ENCODE results near the gene KLHL29. TPM values are rescaled to one million over a fixed set of nuclear protein-coding genes. Genes with fewer than 3 reads are reported as not detected.

The KLHL29 gene
- total RNA-seq, 1 experiment from 2014 or later = 2.6 TPM

GRCh38 chr2:23492921-23493320, 107.9 kb downstream of the KLHL29 start:
- BruUV-seq (replicated peaks) = no TSS peak
- Histone ChIP-seq H3K4me1 (ENCODE audit: insufficient read depth, low read length) (no peaks in the 10 kb centered on the region), H3K9me2 (replicated peaks; ENCODE audit: low read length) (no peaks in the 10 kb centered on the region), H3K4me3 (ENCODE audit: low read length) (no peak overlapping the region), H3K27ac (ENCODE audit: low read length) (no peak overlapping the region), H3F3A (ENCODE audit: low read length, unreplicated experiment) (no peaks in the 10 kb centered on the region), H2AFZ (ENCODE audit: low read length) (no peak overlapping the region), H3K36me3 (ENCODE audit: low read depth, low read length) (no peaks in the 10 kb centered on the region), H3K4me2 (ENCODE audit: low read length) (no peak overlapping the region), H3K27me3 (ENCODE audit: low read length) (no peaks in the 10 kb centered on the region), H3K9me3 (ENCODE audit: low read length) (no peaks in the 10 kb centered on the region), H3K79me2 (ENCODE audit: low read length) (no peaks in the 10 kb centered on the region), H3K9ac (ENCODE audit: low read length) (no peak overlapping the region), H4K20me1 (ENCODE audit: low read length) (no peaks in the 10 kb centered on the region)
- DNase-seq (no peak), ATAC-seq (no peak)
- POLR2A ChIA-PET (ENCODE audit: unreplicated experiment) = no interaction called here
- CTCF ChIA-PET = no interaction called here
- TF ChIP-seq CTCF (conservative IDR thresholded peaks at IDR 0.05; ENCODE audit: low read depth, low read length) (no peak), EZH2 (IDR thresholded peaks at IDR 0.05; ENCODE audit: low read length, unreplicated experiment) (no peak), EZH2phosphoT487 (IDR thresholded peaks at IDR 0.05; ENCODE audit: borderline replicate concordance, low read length) (no peak)
- intact Hi-C loops (cut with micrococcal nuclease) = no loop called here

GRCh38 chr2:23493846-23494245, 108.9 kb downstream of the KLHL29 start:
- H3F3A ChIP-seq (ENCODE audit: low read length, unreplicated experiment) = no peaks in the 10 kb centered on the region
- no peak overlapping the region for H3K4me2 ChIP-seq (ENCODE audit: low read length)
- H2AFZ ChIP-seq (ENCODE audit: low read length) = no peak overlapping the region
- no peaks in the 10 kb centered on the region for H3K79me2 ChIP-seq (ENCODE audit: low read length)
- CTCF ChIA-PET = no interaction called here
- ATAC-seq = no peak
- POLR2A ChIA-PET (ENCODE audit: unreplicated experiment) = no interaction called here
- BruUV-seq (replicated peaks) = no TSS peak
- DNase-seq = no peak
- H3K27ac ChIP-seq (ENCODE audit: low read length) = no peak overlapping the region
- intact Hi-C loops (cut with micrococcal nuclease) = no loop called here
- TF ChIP-seq CTCF (conservative IDR thresholded peaks at IDR 0.05; ENCODE audit: low read depth, low read length) = no peak
- no peak for TF ChIP-seq EZH2phosphoT487 (IDR thresholded peaks at IDR 0.05; ENCODE audit: borderline replicate concordance, low read length)
- TF ChIP-seq EZH2 (IDR thresholded peaks at IDR 0.05; ENCODE audit: low read length, unreplicated experiment) = no peak
- H3K4me1 ChIP-seq (ENCODE audit: insufficient read depth, low read length) = no peaks in the 10 kb centered on the region
- H3K27me3 ChIP-seq (ENCODE audit: low read length) = no peaks in the 10 kb centered on the region
- H3K4me3 ChIP-seq (ENCODE audit: low read length) = no peak overlapping the region
- no peak overlapping the region for H3K9ac ChIP-seq (ENCODE audit: low read length)
- no peaks in the 10 kb centered on the region for H3K9me3 ChIP-seq (ENCODE audit: low read length)
- H4K20me1 ChIP-seq (ENCODE audit: low read length) = no peaks in the 10 kb centered on the region
- no peaks in the 10 kb centered on the region for H3K9me2 ChIP-seq (replicated peaks; ENCODE audit: low read length)
- H3K36me3 ChIP-seq (ENCODE audit: low read depth, low read length) = no peaks in the 10 kb centered on the region

GRCh38 chr2:23494286-23494685, 109.3 kb downstream of the KLHL29 start:
- ATAC-seq = no peak
- Histone ChIP-seq H3K4me2 (ENCODE audit: low read length) (no peak overlapping the region), H3K36me3 (ENCODE audit: low read depth, low read length) (no peaks in the 10 kb centered on the region), H3K4me3 (ENCODE audit: low read length) (no peak overlapping the region), H3K27me3 (ENCODE audit: low read length) (no peaks in the 10 kb centered on the region), H3K9me2 (replicated peaks; ENCODE audit: low read length) (no peaks in the 10 kb centered on the region), H3K9ac (ENCODE audit: low read length) (no peak overlapping the region), H2AFZ (ENCODE audit: low read length) (no peak overlapping the region), H3K27ac (ENCODE audit: low read length) (no peak overlapping the region), H3K79me2 (ENCODE audit: low read length) (no peaks in the 10 kb centered on the region), H3K9me3 (ENCODE audit: low read length) (no peaks in the 10 kb centered on the region), H3K4me1 (ENCODE audit: insufficient read depth, low read length) (no peaks in the 10 kb centered on the region), H3F3A (ENCODE audit: low read length, unreplicated experiment) (no peaks in the 10 kb centered on the region), H4K20me1 (ENCODE audit: low read length) (no peaks in the 10 kb centered on the region)
- TF ChIP-seq EZH2 (IDR thresholded peaks at IDR 0.05; ENCODE audit: low read length, unreplicated experiment) (no peak), EZH2phosphoT487 (IDR thresholded peaks at IDR 0.05; ENCODE audit: borderline replicate concordance, low read length) (no peak), CTCF (conservative IDR thresholded peaks at IDR 0.05; ENCODE audit: low read depth, low read length) (no peak)
- intact Hi-C loops (cut with micrococcal nuclease) = no loop called here
- DNase-seq = no peak
- BruUV-seq (replicated peaks) = no TSS peak
- ChIA-PET POLR2A (ENCODE audit: unreplicated experiment) (no interaction called here), CTCF (no interaction called here)
